Skeletal muscle tissue (tissue), 4 donors: ENCODE results near the gene ESYT3. TPM values are rescaled to one million over a fixed set of nuclear protein-coding genes. Genes with fewer than 3 reads are reported as not detected.

Experiments used
- H3K27ac ChIP-seq: one replicate; pipeline ENCODE4 v1.7.0; 2013; ENCODE audit warnings: mild to moderate bottlenecking, low read depth, low read length, inconsistent platforms
- H3K27me3 ChIP-seq, 3 donors: one replicate each; pipeline ENCODE4 v1.7.0; 2013; ENCODE audit warnings: low read length in 3 of 3; ENCODE audit not compliant: control insufficient read depth in 3 of 3, insufficient read depth in 3 of 3
- H3K36me3 ChIP-seq, 3 donors: one replicate each; pipeline ENCODE4 v1.7.0; 2013; ENCODE audit warnings: low read length in 3 of 3; ENCODE audit not compliant: control insufficient read depth in 3 of 3, insufficient read depth in 3 of 3
- H3K4me1 ChIP-seq, 3 donors: one replicate each; pipeline ENCODE4 v1.7.0; 2013; ENCODE audit warnings: low read length in 3 of 3, mild to moderate bottlenecking in 3 of 3; ENCODE audit not compliant: control insufficient read depth in 3 of 3, insufficient read depth in 3 of 3
- H3K4me3 ChIP-seq, 3 donors: one replicate each; pipeline ENCODE4 v1.7.0; 2013; ENCODE audit warnings: low read length in 3 of 3
- H3K9ac ChIP-seq, 3 donors: one replicate each; pipeline ENCODE4 v1.7.0; 2013; ENCODE audit warnings: low read length in 3 of 3, mild to moderate bottlenecking in 3 of 3, moderate library complexity in 2 of 3, low read depth in 1 of 3
- H3K9me3 ChIP-seq, 3 donors: one replicate each; pipeline ENCODE4 v1.7.0; 2013; ENCODE audit warnings: low read length in 3 of 3; ENCODE audit not compliant: control insufficient read depth in 3 of 3
- total RNA-seq: library from RNA; depleted of rRNA; stranded (reverse); fragments of >200 nt; gene quantifications from one replicate; pipeline ENCODE4 v1.2.3, GENCODE V29; 2014
- donor health status: Osteomylitis.

ESYT3 gene
- total RNA-seq, 1 donor from 2014 or later, result 14.1 TPM

GRCh38 chr3:138441742-138442141 is 7.3 kb downstream of the ESYT3 start:
- Histone ChIP-seq H3K27ac (no peak overlapping the region), H3K27me3 (peaks cover 0 to 3% (median under 1%) of the 10 kb centered on the region in 3 donors), H3K36me3 (no peaks in the 10 kb centered on the region), H3K4me3 (no peak overlapping the region), H3K4me1 (peaks cover 0 to 3% (median 3%) of the 10 kb centered on the region in 3 donors), H3K9me3 (no peaks in the 10 kb centered on the region), H3K9ac (no peak overlapping the region)

DNA sequence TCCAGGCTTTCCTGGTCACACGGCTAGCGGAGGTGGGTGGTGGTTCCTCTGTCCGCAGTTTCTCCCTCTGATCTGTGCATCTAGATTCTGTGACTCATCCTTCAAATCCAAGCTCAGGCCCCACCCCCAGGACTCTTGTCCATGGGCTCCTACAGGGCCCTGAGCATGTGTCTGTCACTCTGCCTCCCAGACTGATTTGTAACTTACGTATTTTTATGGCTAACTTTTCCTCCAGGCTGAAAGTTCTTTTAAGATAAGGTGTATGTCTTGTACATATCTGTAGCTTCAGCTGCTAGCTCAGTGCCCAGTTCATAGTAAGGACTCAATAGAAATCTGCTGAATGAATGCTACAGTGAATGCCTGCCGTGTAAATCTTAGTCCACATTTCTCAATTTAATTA is 8.0 kb downstream of the ESYT3 start:
- no peak overlapping the region for H3K27ac ChIP-seq
- no peak overlapping the region for H3K9ac ChIP-seq
- H3K36me3 ChIP-seq, result no peaks in the 10 kb centered on the region
- peaks cover 0 to 3% (median 3%) of the 10 kb centered on the region in 3 donors for H3K4me1 ChIP-seq
- H3K27me3 ChIP-seq, result no peaks in the 10 kb centered on the region
- H3K4me3 ChIP-seq, result no peak overlapping the region
- H3K9me3 ChIP-seq, result no peaks in the 10 kb centered on the region

GRCh38 chr3:138443091-138443490 is 8.7 kb downstream of the ESYT3 start:
- H3K27ac ChIP-seq, result no peak overlapping the region
- H3K36me3 ChIP-seq, result no peaks in the 10 kb centered on the region
- H3K9ac ChIP-seq, result no peak overlapping the region
- H3K4me3 ChIP-seq, result no peak overlapping the region
- no peaks in the 10 kb centered on the region for H3K27me3 ChIP-seq
- no peaks in the 10 kb centered on the region for H3K9me3 ChIP-seq
- H3K4me1 ChIP-seq, result peaks cover 0 to 3% (median 3%) of the 10 kb centered on the region in 3 donors

DNA sequence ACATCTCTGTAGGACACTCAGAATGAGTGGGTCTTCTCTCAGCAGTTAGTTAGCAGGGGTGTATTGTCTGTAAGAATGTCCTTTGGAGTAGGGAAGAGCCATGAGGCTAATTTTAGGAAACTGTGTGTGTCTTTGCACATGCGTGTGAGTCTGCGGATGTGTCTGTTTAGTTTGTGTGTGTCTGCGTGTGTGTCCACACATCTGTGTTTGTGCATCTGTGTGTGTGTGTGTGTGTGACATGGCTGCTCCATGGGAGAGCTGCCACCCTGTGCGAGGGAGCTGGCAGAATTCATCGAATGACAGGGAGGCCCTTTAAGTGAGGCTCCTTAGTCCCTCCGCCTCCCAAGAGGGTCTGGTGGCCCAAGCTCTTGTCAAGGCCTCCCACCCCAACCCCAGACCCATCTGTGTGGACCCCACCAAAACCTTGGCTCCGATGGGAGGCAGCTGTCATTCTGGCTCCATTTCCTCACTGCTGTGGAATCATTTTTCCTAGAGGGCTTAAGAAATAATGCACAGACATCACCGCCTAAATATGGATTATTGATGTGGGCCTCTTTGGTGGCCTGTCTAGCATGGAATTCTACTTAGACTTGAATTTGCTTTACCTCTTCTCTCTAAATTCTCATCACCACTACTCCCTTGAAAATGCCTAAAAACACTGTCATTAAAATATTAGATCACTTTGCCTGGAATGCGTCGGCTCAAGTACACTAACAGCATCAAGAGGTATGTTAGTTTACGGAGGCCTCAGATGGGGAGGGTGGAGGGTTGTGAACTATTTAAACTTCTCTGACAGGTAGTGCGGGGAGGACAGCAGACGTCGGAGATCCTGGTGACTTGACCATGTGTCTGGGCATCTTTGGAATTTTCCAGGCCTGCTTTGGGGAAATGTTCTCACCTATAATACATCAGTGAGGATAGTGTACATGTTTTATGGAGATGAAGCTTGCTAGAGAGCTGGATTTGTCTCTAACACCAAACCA is 9.4 kb downstream of the ESYT3 start:
- Histone ChIP-seq H3K4me1 (peaks cover 0 to 3% (median 3%) of the 10 kb centered on the region in 3 donors), H3K36me3 (no peaks in the 10 kb centered on the region), H3K9ac (no peak overlapping the region), H3K27ac (no peak overlapping the region), H3K9me3 (no peaks in the 10 kb centered on the region), H3K27me3 (no peaks in the 10 kb centered on the region), H3K4me3 (no peak overlapping the region)

DNA sequence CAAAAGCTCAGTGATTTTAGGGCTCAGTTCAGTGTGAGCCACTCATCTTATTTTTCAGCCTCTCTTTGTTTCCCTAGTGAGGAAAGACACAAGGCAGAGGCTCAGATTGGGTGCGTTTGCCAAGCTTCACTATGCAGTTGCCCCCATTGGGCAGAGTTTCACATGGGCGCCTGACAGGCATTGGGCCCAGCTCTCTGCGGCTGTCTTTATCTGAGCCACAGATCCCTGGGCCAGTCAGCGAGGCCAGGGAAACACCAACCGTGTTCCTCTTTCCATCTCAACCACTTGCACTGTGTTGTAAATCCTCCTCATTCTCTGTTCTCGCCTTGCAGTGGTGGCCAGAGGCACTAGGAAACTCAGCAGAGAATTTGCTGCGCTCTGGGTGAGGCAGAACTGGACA is 10.8 kb downstream of the ESYT3 start:
- H3K4me3 ChIP-seq, result no peak overlapping the region
- H3K27me3 ChIP-seq, result no peaks in the 10 kb centered on the region
- peaks cover 0 to 3% (median 1%) of the 10 kb centered on the region in 3 donors for H3K4me1 ChIP-seq
- no peaks in the 10 kb centered on the region for H3K36me3 ChIP-seq
- H3K9me3 ChIP-seq, result no peaks in the 10 kb centered on the region
- no peak overlapping the region for H3K27ac ChIP-seq
- H3K9ac ChIP-seq, result no peak overlapping the region

- Histone ChIP-seq H3K27me3 (no peaks in the 10 kb centered on the region), H3K36me3 (no peaks in the 10 kb centered on the region), H3K4me3 (no peak overlapping the region), H3K9me3 (no peaks in the 10 kb centered on the region), H3K9ac (no peak overlapping the region), H3K27ac (no peak overlapping the region), H3K4me1 (peaks cover 0 to 3% (median under 1%) of the 10 kb centered on the region in 3 donors)
Observed at GRCh38 chr3:138445654-138446053, 11.2 kb downstream of the ESYT3 start.

GRCh38 chr3:138448631-138449030 is 14.2 kb downstream of the ESYT3 start:
- Histone ChIP-seq H3K27me3 (no peaks in the 10 kb centered on the region), H3K9me3 (no peaks in the 10 kb centered on the region), H3K36me3 (no peaks in the 10 kb centered on the region), H3K27ac (no peak overlapping the region), H3K4me3 (no peak overlapping the region), H3K4me1 (peaks cover 0 to 2% (median 0%) of the 10 kb centered on the region in 3 donors), H3K9ac (no peak overlapping the region)

GRCh38 chr3:138449490-138449889 is 15.1 kb downstream of the ESYT3 start:
- Histone ChIP-seq H3K9ac (no peak overlapping the region), H3K4me3 (no peak overlapping the region), H3K4me1 (peaks cover 0 to 2% (median 0%) of the 10 kb centered on the region in 3 donors), H3K27ac (no peak overlapping the region), H3K9me3 (no peaks in the 10 kb centered on the region), H3K27me3 (no peaks in the 10 kb centered on the region), H3K36me3 (no peaks in the 10 kb centered on the region)

GRCh38 chr3:138450181-138450580 is 15.8 kb downstream of the ESYT3 start:
- no peaks in the 10 kb centered on the region for H3K27me3 ChIP-seq
- no peaks in the 10 kb centered on the region for H3K36me3 ChIP-seq
- H3K9ac ChIP-seq, result no peak overlapping the region
- H3K4me3 ChIP-seq, result no peak overlapping the region
- peaks cover 0 to 2% (median 0%) of the 10 kb centered on the region in 3 donors for H3K4me1 ChIP-seq
- no peaks in the 10 kb centered on the region for H3K9me3 ChIP-seq
- H3K27ac ChIP-seq, result no peak overlapping the region

DNA sequence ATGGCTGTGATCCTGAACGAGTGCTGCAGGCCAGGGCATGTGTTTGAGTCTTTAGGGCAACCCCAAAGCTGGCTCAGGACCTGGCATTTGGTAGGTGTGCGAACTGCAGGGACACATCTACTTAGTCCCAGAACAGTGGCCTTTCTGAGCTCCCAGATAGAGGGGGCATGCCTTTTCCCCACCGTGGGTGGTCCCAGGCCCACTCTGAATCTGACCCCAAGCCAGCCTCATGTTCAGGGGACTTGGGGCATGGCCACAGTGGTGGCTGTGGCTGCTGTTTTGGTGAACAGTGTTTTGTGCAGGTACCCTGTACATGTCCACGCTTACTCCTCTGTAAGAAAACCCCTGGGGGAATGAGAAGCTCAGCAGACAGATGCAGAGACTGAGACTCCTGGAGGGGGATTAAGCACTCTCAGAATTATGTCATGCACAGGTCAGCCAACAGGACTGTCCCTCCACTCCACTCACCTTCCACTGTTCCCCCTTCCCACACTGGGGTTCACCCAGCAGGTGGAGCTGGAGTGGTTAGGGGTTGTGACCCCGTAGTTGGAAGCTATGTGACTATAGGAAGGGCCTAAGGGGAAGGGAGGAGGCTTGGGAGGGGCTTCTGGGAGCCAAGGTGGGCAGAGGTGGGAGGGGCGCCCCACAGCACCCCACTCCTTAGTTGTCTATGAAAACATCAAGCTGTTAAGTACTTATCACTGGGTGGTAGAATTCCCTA is 16.4 kb downstream of the ESYT3 start:
- Histone ChIP-seq H3K4me3 (no peak overlapping the region), H3K4me1 (peaks cover 0 to 4% (median 2%) of the 10 kb centered on the region in 3 donors), H3K27me3 (no peaks in the 10 kb centered on the region), H3K36me3 (no peaks in the 10 kb centered on the region), H3K9ac (no peak overlapping the region), H3K27ac (no peak overlapping the region), H3K9me3 (no peaks in the 10 kb centered on the region)
